ENCODE measurements around the gene PANX1. TPM values are rescaled to one million over a fixed set of nuclear protein-coding genes. Genes with fewer than 3 reads are reported as not detected.

PANX1 gene
- total RNA-seq, 1 experiment from 2014 or later: 39.0 TPM

GRCh38 chr11:94142308-94143281, 14.0 kb downstream of the PANX1 start:
- no peak overlapping the region for H3K4me3 ChIP-seq (ENCODE audit: low read depth, low read length, poor library complexity, severe bottlenecking)
- DNase-seq (ENCODE audit: low spot score): no peak
- H3K27ac ChIP-seq (ENCODE audit: low read depth, low read length, poor library complexity, severe bottlenecking): no peak overlapping the region
- CTCF ChIA-PET: no interaction called here
- BruUV-seq (replicated peaks): no TSS peak
- H3K36me3 ChIP-seq (ENCODE audit: insufficient read depth, low read length, poor library complexity, severe bottlenecking): no peaks in the 10 kb centered on the region
- H3K4me1 ChIP-seq (ENCODE audit: insufficient read depth, low read length, poor library complexity, severe bottlenecking): no peaks in the 10 kb centered on the region
- POLR2A ChIA-PET (ENCODE audit: low non-redundant PET): no interaction called here
- intact Hi-C loops (cut with micrococcal nuclease; ENCODE audit: unreplicated experiment): no loop called here
- TF ChIP-seq CTCF (conservative IDR thresholded peaks at IDR 0.05; ENCODE audit: low read depth, low read length) (no peak), EZH2 (IDR thresholded peaks at IDR 0.05; ENCODE audit: borderline replicate concordance, low read depth, low read length, poor library complexity, severe bottlenecking) (no peak)
- no peaks in the 10 kb centered on the region for H3K9me3 ChIP-seq (ENCODE audit: low read depth, low read length, poor library complexity, severe bottlenecking)
- H3K27me3 ChIP-seq (replicated peaks; ENCODE audit: insufficient read depth, low read depth, low read length, poor library complexity): no peaks in the 10 kb centered on the region

- Histone ChIP-seq H3K9me3 (ENCODE audit: low read depth, low read length, poor library complexity, severe bottlenecking) (no peaks in the 10 kb centered on the region), H3K4me3 (ENCODE audit: low read depth, low read length, poor library complexity, severe bottlenecking) (no peak overlapping the region), H3K27ac (ENCODE audit: low read depth, low read length, poor library complexity, severe bottlenecking) (no peak overlapping the region), H3K27me3 (replicated peaks; ENCODE audit: insufficient read depth, low read depth, low read length, poor library complexity) (no peaks in the 10 kb centered on the region), H3K4me1 (ENCODE audit: insufficient read depth, low read length, poor library complexity, severe bottlenecking) (no peaks in the 10 kb centered on the region), H3K36me3 (ENCODE audit: insufficient read depth, low read length, poor library complexity, severe bottlenecking) (no peaks in the 10 kb centered on the region)
- DNase-seq (ENCODE audit: low spot score): no peak
- CTCF ChIA-PET: no interaction called here
- TF ChIP-seq EZH2 (IDR thresholded peaks at IDR 0.05; ENCODE audit: borderline replicate concordance, low read depth, low read length, poor library complexity, severe bottlenecking) (no peak), CTCF (conservative IDR thresholded peaks at IDR 0.05; ENCODE audit: low read depth, low read length) (no peak)
- POLR2A ChIA-PET (ENCODE audit: low non-redundant PET): no interaction called here
- intact Hi-C loops (cut with micrococcal nuclease; ENCODE audit: unreplicated experiment): no loop called here
- BruUV-seq (replicated peaks): no TSS peak
Measured at GRCh38 chr11:94144216-94144615, 15.6 kb downstream of the PANX1 start.

- ChIA-PET POLR2A (ENCODE audit: low non-redundant PET) (no interaction called here), CTCF (no interaction called here)
- Histone ChIP-seq H3K9me3 (ENCODE audit: low read depth, low read length, poor library complexity, severe bottlenecking) (no peaks in the 10 kb centered on the region), H3K4me3 (ENCODE audit: low read depth, low read length, poor library complexity, severe bottlenecking) (no peak overlapping the region), H3K4me1 (ENCODE audit: insufficient read depth, low read length, poor library complexity, severe bottlenecking) (no peaks in the 10 kb centered on the region), H3K27ac (ENCODE audit: low read depth, low read length, poor library complexity, severe bottlenecking) (no peak overlapping the region), H3K27me3 (replicated peaks; ENCODE audit: insufficient read depth, low read depth, low read length, poor library complexity) (no peaks in the 10 kb centered on the region), H3K36me3 (ENCODE audit: insufficient read depth, low read length, poor library complexity, severe bottlenecking) (no peaks in the 10 kb centered on the region)
- BruUV-seq (replicated peaks): no TSS peak
- TF ChIP-seq CTCF (conservative IDR thresholded peaks at IDR 0.05; ENCODE audit: low read depth, low read length) (no peak), EZH2 (IDR thresholded peaks at IDR 0.05; ENCODE audit: borderline replicate concordance, low read depth, low read length, poor library complexity, severe bottlenecking) (no peak)
- no peak for DNase-seq (ENCODE audit: low spot score)
- intact Hi-C loops (cut with micrococcal nuclease; ENCODE audit: unreplicated experiment): no loop called here
Measured at GRCh38 chr11:94144664-94145063, 16.0 kb downstream of the PANX1 start.

All from A673 (cell line).